ENCODE results near the gene YPEL4.

DNA sequence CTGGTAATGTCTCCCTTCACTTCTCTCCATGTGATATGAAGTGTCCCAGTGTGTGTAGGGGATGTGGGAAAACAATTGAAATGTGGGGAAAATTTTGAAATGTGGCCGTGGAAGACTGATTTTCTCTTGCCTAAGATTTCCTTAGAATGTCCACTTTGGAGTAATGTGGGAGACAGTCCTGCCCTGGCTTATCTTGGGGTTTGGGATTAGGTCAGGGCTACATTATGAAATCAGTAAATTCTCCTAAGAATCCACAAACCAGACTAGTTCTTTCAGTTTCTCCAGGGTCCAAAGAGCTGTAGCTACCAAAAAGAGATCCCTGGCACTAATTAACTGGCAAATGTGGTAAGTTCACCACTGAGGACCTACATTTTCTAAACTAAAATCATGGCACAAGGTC is 22.8 kb downstream of the YPEL4 start:
- no peak for TF ChIP-seq ZNF274 (IDR thresholded peaks at IDR 0.05; ENCODE audit: low read depth, low read length)
- no peak for TF ChIP-seq YY1 (IDR thresholded peaks at IDR 0.05; ENCODE audit: insufficient read depth, insufficient read length)
